Measurements from ENCODE around the gene FRAS1.
A peak's percentile ranks its signal among the peaks of the same experiment; 100 is the strongest.

The FRAS1 gene

GRCh38 chr4:78418406-78418805, 361.3 kb downstream of the FRAS1 start:
- Mint-ChIP-seq H3K27me3 (peaks cover 13% of the 10 kb centered on the region), H3K9me3 (no peaks in the 10 kb centered on the region), H3K4me1 (no peaks in the 10 kb centered on the region), H3K36me3 (no peaks in the 10 kb centered on the region), H3K27ac (no peak overlapping the region), H3K4me3 (no peak overlapping the region)
- DNase-seq (ENCODE audit: low spot score in 2 of 2) = no peak
- ATAC-seq (ENCODE audit: low read depth) = no peak

- H3K4me1 Mint-ChIP-seq = no peaks in the 10 kb centered on the region
- no peak for ATAC-seq (ENCODE audit: low read depth)
- H3K27me3 Mint-ChIP-seq = peaks cover 8% of the 10 kb centered on the region
- DNase-seq (ENCODE audit: low spot score in 2 of 2) = no peak
- no peak overlapping the region for H3K4me3 Mint-ChIP-seq
- no peaks in the 10 kb centered on the region for H3K36me3 Mint-ChIP-seq
- H3K9me3 Mint-ChIP-seq = no peaks in the 10 kb centered on the region
- H3K27ac Mint-ChIP-seq = no peak overlapping the region
Measured at GRCh38 chr4:78423790-78424189, 366.7 kb downstream of the FRAS1 start.

DNA sequence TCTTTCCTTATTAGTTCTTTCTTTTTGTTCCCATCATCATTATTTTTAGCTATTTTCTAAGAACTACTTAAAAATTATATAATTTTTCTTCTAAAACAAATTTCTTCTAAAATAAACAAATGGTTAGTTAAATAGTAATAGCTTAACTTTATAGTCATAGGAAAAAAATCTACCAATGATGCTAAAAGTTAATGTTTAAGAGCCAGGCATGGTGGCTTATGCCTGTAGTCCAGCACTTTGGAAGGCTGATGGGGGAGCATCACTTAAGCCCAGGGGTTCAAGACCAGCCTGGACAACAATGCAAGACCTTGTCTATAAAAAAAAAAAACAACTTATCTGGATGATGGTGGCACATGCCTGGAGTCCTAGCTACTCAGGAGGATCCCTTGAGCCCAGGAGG, 367.3 kb downstream of the FRAS1 start:
- no peak overlapping the region for H3K4me3 Mint-ChIP-seq
- no peak for DNase-seq (ENCODE audit: low spot score in 2 of 2)
- H3K27ac Mint-ChIP-seq = no peak overlapping the region
- no peaks in the 10 kb centered on the region for H3K36me3 Mint-ChIP-seq
- no peak for ATAC-seq (ENCODE audit: low read depth)
- peaks cover 8% of the 10 kb centered on the region for H3K27me3 Mint-ChIP-seq
- H3K4me1 Mint-ChIP-seq = no peaks in the 10 kb centered on the region
- no peaks in the 10 kb centered on the region for H3K9me3 Mint-ChIP-seq

- Mint-ChIP-seq H3K4me3 (no peak overlapping the region), H3K4me1 (no peaks in the 10 kb centered on the region), H3K27me3 (peaks cover 6% of the 10 kb centered on the region), H3K9me3 (no peaks in the 10 kb centered on the region), H3K27ac (no peak overlapping the region), H3K36me3 (no peaks in the 10 kb centered on the region)
- DNase-seq (ENCODE audit: low spot score in 2 of 2) (no peak), ATAC-seq (ENCODE audit: low read depth) (no peak)
Measured at GRCh38 chr4:78426972-78427371, 369.8 kb downstream of the FRAS1 start.

- H3K27ac Mint-ChIP-seq = no peak overlapping the region
- no peak for ATAC-seq (ENCODE audit: low read depth)
- H3K9me3 Mint-ChIP-seq = no peaks in the 10 kb centered on the region
- H3K4me1 Mint-ChIP-seq = no peaks in the 10 kb centered on the region
- no peak for DNase-seq (ENCODE audit: low spot score in 2 of 2)
- H3K27me3 Mint-ChIP-seq = peaks cover 6% of the 10 kb centered on the region
- no peak overlapping the region for H3K4me3 Mint-ChIP-seq
- H3K36me3 Mint-ChIP-seq = no peaks in the 10 kb centered on the region
Measured at GRCh38 chr4:78428996-78429395, 371.9 kb downstream of the FRAS1 start.

GRCh38 chr4:78432896-78433295, 375.8 kb downstream of the FRAS1 start:
- Mint-ChIP-seq H3K27me3 (peaks cover 6% of the 10 kb centered on the region), H3K4me1 (no peaks in the 10 kb centered on the region), H3K27ac (no peak overlapping the region), H3K4me3 (no peak overlapping the region), H3K36me3 (no peaks in the 10 kb centered on the region), H3K9me3 (no peaks in the 10 kb centered on the region)
- no peak for ATAC-seq (ENCODE audit: low read depth)
- DNase-seq (ENCODE audit: low spot score in 2 of 2) = no peak

GRCh38 chr4:78437608-78438088, 380.5 kb downstream of the FRAS1 start:
- DNase-seq (ENCODE audit: low spot score in 2 of 2) = no peak
- H3K27ac Mint-ChIP-seq = no peak overlapping the region

GRCh38 chr4:78439328-78439727, 382.2 kb downstream of the FRAS1 start:
- no peaks in the 10 kb centered on the region for H3K9me3 Mint-ChIP-seq
- H3K27ac Mint-ChIP-seq = no peak overlapping the region
- H3K36me3 Mint-ChIP-seq = no peaks in the 10 kb centered on the region
- DNase-seq (ENCODE audit: low spot score in 2 of 2) = no peak
- peaks cover 2% of the 10 kb centered on the region for H3K27me3 Mint-ChIP-seq
- ATAC-seq (ENCODE audit: low read depth) = no peak
- H3K4me3 Mint-ChIP-seq = no peak overlapping the region
- H3K4me1 Mint-ChIP-seq = no peaks in the 10 kb centered on the region

More at GRCh38 chr4:78437608-78438088, 380.5 kb downstream of the FRAS1 start:
- no peak for ATAC-seq (ENCODE audit: low read depth)
- H3K27me3 Mint-ChIP-seq = peaks cover 5% of the 10 kb centered on the region
- H3K9me3 Mint-ChIP-seq = no peaks in the 10 kb centered on the region
- no peaks in the 10 kb centered on the region for H3K4me1 Mint-ChIP-seq
- H3K4me3 Mint-ChIP-seq = no peak overlapping the region
- H3K36me3 Mint-ChIP-seq = no peaks in the 10 kb centered on the region

DNA sequence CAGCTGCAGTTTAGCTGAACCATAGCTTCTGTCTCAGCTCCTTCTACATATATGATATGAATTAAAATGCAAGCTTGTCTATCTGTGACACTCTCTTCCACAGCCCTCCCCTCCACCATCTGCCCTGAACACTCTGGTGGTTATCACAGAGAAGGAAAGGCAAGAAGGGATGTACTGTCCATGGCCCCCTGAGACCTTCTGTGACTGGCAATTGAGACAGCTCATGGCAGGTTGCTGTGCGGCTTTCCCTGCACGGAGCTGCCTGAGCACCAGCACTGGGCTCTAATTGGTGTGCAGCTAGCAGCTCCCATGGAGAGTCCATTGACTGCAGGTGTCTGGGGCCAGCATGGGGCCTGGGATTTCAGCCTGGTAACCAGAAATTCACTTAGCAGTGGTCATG, 384.6 kb downstream of the FRAS1 start:
- Mint-ChIP-seq H3K9me3 (no peaks in the 10 kb centered on the region), H3K27ac (peak overlapping the region; percentile 9), H3K36me3 (no peaks in the 10 kb centered on the region), H3K27me3 (peaks cover 2% of the 10 kb centered on the region), H3K4me3 (no peak overlapping the region), H3K4me1 (no peaks in the 10 kb centered on the region)
- ATAC-seq (ENCODE audit: low read depth) (no peak), DNase-seq (ENCODE audit: low spot score in 2 of 2) (no peak)

DNA sequence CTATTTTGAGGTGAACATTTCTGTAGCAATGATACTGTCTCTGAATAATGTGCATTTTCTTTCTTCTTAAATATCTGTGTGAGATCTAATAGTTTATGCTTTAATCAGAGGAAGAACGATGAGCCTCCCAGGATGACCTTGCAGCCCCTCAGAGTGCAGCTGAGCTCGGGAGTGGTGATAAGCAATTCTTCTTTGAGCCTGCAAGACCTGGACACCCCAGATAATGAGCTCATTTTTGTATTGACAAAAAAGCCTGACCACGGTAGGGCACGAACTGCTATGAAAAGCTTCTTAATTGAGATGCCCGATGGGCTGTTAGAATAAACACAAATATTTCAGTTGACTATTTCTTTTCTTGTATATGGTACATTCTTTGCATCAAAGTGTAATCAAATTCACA, 389.5 kb downstream of the FRAS1 start:
- peaks cover 1% of the 10 kb centered on the region for H3K27me3 Mint-ChIP-seq
- ATAC-seq (ENCODE audit: low read depth) = no peak

GRCh38 chr4:78451407-78451806, 394.3 kb downstream of the FRAS1 start:
- Mint-ChIP-seq H3K9me3 (no peaks in the 10 kb centered on the region), H3K4me3 (no peak overlapping the region), H3K27me3 (peaks cover 9% of the 10 kb centered on the region), H3K36me3 (no peaks in the 10 kb centered on the region), H3K27ac (no peak overlapping the region), H3K4me1 (peaks cover 3% of the 10 kb centered on the region)
- no peak for ATAC-seq (ENCODE audit: low read depth)
- DNase-seq (ENCODE audit: low spot score in 2 of 2) = no peak

More for the DNA sequence above, 389.5 kb downstream of the FRAS1 start:
- Mint-ChIP-seq H3K27ac (no peak overlapping the region), H3K36me3 (no peaks in the 10 kb centered on the region), H3K4me3 (no peak overlapping the region), H3K4me1 (peaks cover 3% of the 10 kb centered on the region), H3K9me3 (no peaks in the 10 kb centered on the region)
- no peak for DNase-seq (ENCODE audit: low spot score in 2 of 2)

DNA sequence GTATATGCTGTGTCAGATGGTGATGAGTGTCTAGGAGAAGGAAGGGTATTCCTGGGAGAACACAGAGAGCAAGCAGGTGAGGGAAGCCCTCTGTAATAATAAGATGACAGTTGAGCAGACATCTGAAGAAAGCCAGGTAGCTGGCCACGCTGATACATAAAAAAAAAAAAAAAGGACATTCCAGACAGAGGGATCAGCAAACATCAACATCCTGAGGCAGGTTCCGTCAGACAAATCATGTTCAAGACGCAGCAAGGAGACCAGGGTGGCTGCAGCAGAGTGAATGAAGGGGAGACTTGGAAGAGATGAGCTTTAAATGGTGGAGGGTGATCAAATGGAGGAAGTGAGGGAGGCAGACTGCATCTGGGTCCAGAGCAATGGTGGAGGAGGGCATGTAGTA, 396.9 kb downstream of the FRAS1 start:
- Mint-ChIP-seq H3K27me3 (peaks cover 16% of the 10 kb centered on the region), H3K4me1 (peaks cover 3% of the 10 kb centered on the region), H3K27ac (no peak overlapping the region), H3K36me3 (no peaks in the 10 kb centered on the region), H3K9me3 (no peaks in the 10 kb centered on the region), H3K4me3 (no peak overlapping the region)
- DNase-seq (ENCODE audit: low spot score in 2 of 2) (no peak), ATAC-seq (ENCODE audit: low read depth) (no peak)

DNA sequence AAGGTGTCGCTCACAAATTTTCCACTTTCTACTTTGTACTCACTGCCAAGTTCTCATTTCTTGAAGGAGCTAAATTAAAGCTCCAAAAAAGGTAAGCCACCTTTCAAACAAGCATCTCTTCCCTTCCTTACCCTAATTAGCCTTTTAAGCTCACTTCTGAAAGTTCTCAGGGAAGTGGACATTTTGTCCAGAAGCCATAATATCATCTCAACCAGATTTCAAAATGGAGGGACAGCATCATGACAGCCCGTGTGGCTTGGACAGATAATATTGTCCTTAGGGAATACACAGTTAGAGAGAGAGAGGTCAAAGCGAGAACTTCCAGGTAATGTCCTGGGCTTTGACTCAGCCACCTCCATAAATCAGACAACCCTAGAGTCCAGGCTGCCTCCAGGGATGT, 400.6 kb downstream of the FRAS1 start:
- Mint-ChIP-seq H3K9me3 (no peaks in the 10 kb centered on the region), H3K4me3 (no peak overlapping the region), H3K36me3 (no peaks in the 10 kb centered on the region), H3K27me3 (peaks cover 14% of the 10 kb centered on the region), H3K4me1 (peaks cover 2% of the 10 kb centered on the region), H3K27ac (no peak overlapping the region)
- DNase-seq (ENCODE audit: low spot score in 2 of 2) (no peak), ATAC-seq (ENCODE audit: low read depth) (no peak)

DNA sequence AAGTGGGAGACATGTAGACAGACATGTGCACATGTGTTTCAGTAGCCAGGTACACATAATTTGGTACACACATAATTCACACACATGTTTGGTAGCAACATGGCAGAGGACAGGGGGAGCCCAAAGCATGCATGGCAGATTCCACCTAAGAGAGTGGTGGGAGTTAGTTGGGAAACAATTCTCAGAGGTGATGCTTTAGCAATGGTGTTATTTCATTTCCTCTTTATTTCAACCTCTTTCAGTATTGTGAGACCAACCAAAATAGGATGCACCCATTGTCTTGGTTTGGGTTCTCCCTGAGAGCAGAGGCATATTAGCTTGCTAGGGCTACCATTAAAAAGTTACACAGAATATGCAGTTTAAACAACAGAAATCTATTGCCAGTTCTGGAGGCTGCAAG, 402.2 kb downstream of the FRAS1 start:
- Mint-ChIP-seq H3K27me3 (peaks cover 7% of the 10 kb centered on the region), H3K27ac (no peak overlapping the region), H3K4me1 (peaks cover 2% of the 10 kb centered on the region), H3K36me3 (no peaks in the 10 kb centered on the region), H3K4me3 (no peak overlapping the region), H3K9me3 (no peaks in the 10 kb centered on the region)
- DNase-seq (ENCODE audit: low spot score in 2 of 2) (no peak), ATAC-seq (ENCODE audit: low read depth) (no peak)

GRCh38 chr4:78460368-78460767, 403.2 kb downstream of the FRAS1 start:
- ATAC-seq (ENCODE audit: low read depth) = no peak

More at GRCh38 chr4:78460368-78460767, 403.2 kb downstream of the FRAS1 start:
- no peak overlapping the region for H3K27ac Mint-ChIP-seq
- H3K9me3 Mint-ChIP-seq = no peaks in the 10 kb centered on the region
- H3K36me3 Mint-ChIP-seq = no peaks in the 10 kb centered on the region
- no peak overlapping the region for H3K4me3 Mint-ChIP-seq
- peaks cover 2% of the 10 kb centered on the region for H3K4me1 Mint-ChIP-seq
- DNase-seq (ENCODE audit: low spot score in 2 of 2) = no peak
- H3K27me3 Mint-ChIP-seq = peaks cover 7% of the 10 kb centered on the region

Data from memory B cell (primary cell).